G401 (cell line): ENCODE measurements around the gene CACTIN. TPM values are rescaled to one million over a fixed set of nuclear protein-coding genes. Genes with fewer than 3 reads are reported as not detected.
A peak's percentile ranks its signal among the peaks of the same experiment; 100 is the strongest.

Experiments
- DNase-seq: peaks from one replicate; pipeline ENCODE4 v3.0.0-alpha.2; 2015; ENCODE audit warnings: low spot score
- in situ Hi-C: cut with HindIII; loops from 2 replicates; pipeline ENCODE4 v1.10.0; 2016; ENCODE audit warnings: low sequenced_read_pairs, mixed read lengths
- total RNA-seq: library from RNA; depleted of rRNA; stranded (reverse); fragments of >200 nt; shearing (Covaris generic); gene quantifications from 2 replicates; pipeline ENCODE4 v1.2.3, GENCODE V29; 2014

The CACTIN gene
- total RNA-seq, 1 experiment from 2014 or later, result 43.3 TPM

DNA sequence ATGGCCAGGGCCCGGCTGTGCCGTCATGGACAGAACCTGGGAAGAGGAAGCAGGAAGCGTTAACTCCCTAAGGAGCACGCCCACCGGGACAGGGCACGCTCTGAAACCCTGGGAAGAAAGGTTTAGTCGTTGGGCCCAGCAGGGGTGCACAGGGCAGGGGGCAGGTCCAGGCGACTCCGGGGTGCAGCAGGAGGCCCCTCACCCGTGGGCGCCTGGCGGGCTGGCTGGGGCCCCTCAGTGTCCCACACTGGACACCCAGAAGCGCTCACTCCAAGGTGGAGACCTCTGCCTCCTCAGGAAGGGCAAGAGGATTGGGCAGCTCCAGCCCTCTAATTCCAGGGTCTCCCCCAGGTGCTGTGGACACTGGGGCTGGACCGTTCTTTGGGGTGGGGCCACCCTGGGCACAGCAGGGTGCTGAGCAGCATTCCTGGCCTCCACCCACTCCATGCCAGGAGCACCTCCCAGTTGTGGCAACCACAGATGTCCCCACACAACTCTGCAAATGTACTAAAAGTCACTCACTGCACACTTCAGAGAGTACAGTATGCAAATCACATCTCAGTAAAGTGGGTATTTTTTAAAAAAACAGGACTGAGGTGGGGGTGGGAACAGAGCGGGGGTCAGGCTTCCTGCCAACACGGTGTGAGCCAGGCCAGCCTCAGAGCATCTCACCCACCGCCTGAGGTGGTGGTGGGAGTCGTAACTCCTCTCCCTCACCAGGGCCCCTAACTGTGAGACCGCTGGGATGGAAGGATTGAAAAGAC, 38.5 kb upstream of the CACTIN start:
- no peak for DNase-seq
- in situ Hi-C loops, result no loop called here

DNA sequence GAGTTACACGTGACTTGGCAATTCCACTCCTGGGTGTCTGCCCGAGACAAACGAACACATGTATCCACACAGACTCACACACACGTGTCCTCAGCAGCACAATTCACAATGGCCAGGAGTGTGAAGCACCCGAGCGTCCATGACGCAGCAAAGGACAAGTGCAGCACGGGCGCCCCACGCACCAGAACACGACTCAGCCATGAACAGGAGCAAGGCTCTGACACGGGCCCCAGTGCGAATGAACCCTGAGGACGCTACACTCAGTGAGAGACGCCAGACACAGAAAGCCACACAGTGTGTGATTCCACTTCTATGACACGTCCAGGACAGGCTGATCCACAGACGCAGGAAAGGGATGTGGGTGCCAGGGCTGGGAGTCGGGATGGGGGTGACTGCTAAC, 37.2 kb upstream of the CACTIN start:
- peak; percentile 36 for DNase-seq
- in situ Hi-C loops, result no loop called here

DNA sequence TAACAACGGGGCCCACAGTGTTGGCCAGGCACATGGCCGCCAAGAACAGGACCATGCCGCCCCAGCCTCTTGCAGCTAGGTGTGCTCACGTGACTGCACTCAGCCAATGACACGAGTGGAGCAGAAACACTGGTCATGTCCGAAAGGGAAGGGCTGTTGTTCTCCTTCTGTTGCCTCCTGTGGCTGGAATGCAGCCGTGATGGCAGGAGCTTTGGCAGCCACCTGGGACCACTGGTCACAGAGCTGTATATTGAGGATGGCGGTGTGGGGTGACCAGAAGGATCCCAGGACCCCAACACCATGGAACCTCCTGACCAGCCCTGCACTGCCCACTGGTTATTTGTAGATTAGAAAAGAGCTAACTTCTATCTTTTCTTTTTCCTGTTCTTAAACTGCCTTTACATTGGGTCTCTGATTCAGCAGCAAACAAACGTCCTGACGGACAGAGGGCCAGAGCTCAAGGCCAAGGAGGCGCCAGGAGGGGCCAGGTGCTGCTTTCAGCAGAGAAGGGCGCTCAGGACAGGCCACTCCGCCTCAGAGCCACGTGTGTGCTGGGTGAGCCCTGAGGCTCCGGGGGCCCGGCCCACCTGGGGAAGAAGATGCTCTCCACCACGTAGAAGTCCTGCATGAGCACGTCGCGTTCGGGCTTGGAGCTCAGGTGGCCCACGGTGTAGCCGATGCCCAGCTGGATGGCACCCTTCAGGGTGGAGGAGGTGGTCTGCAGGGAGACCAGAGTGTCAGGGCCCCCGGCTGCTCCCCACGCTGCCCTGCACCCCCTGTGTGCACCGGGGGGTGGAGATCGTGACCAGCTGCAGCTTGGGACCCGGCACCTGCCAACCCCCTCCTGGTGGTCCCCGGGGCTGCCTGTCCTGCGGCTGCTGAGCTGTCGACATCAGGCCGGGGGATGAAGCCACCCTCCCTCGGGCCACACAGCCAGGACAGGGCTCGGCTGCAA, 35.0 kb upstream of the CACTIN start:
- DNase-seq, result no peak
- in situ Hi-C loops, result no loop called here

DNA sequence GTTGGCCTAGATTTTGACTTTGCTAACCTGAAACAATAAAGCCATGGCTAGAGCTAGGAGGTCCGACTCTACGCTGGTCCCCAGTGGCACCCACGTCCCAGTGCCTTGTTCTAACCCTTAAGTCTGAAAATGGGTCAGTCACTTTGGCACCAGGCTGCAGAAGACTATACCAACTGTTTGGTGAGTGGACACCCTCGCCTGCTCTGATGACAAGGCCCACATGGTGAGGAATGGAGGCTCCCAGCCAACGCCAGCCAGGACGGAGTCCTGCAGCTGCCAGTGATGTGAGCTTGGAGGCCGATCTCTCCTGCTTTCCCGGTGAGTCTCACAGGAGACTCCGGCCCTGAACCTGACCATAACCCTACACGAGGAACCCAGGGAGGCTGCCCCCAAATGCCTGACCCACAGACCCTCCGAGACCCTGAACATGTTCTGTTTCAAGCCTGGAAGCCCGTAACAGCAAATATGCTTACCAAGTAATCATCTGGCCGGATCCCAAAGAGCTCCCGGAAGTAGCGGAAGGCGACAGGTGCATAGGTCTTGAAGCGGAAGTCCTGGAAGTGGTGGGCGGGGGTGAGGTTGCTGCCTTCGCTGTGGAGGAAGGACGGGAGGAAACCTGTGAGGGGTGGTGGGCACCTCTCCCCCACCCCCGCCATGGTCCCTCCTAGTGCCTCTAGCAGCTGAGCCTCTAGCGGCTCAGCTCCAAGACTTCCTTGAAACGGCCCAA, 34.1 kb upstream of the CACTIN start:
- DNase-seq, result peak; percentile 81
- in situ Hi-C loops, result no loop called here

DNA sequence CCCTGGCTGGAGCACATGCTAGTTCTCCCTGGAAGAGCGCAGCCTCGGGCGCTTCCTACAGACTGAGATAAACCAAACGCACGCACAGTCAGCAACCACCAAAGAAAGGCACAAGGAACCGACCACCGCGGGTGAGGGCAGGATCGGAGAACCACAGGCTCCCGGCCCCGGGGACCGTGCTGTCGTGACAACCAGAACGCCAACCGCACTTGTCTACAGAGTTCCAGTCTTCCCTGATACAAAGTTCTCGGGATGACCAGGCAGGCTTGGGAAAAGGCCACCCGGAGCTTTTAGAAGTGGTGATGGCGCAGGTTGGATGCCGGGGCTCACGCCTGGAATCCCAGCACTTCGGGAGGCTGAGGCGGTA, 33.1 kb upstream of the CACTIN start:
- DNase-seq, result no peak
- in situ Hi-C loops, result no loop called here

DNA sequence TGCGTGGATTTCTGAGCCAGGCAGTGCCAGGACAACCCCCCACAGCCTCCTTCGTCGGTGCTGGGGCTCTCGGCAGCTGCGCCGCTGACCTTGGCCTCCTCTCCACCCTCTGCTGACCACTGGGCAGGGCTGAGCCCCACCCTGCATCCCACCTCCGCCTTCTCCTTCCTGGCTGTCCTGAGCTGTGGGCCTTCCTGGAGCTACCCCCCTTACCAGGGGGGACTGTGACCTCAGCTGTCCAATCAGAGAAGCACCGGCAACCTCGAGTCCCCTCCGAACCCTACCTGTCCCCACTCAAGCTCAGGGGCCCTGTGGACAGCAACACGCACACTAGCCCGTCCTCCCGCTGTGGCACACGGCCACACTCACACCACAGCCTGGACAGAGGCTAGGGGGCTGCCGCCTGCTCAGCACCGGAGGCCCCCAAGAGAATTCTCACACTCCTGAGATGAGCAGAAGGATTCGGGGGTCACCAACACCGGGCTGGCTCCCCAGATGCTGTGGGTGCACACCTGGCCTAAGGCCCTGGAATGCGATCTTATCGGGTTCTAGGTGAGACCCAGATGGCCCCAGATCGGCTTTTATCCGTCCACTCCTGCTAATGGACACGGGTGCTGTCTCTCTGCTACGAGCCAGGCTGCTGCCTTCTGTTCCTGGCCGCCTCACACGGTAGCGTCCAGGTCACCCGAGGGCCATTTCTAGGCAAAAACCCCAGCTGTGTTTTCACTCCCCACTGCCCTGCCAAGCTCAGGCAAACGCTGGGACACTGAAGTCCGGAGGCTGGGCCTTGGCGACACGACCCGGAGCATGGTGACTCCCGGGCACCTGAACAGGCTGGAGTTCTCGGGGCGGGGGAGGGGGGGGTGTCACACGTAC, 32.5 kb upstream of the CACTIN start:
- DNase-seq, result no peak
- in situ Hi-C loops, result no loop called here

DNA sequence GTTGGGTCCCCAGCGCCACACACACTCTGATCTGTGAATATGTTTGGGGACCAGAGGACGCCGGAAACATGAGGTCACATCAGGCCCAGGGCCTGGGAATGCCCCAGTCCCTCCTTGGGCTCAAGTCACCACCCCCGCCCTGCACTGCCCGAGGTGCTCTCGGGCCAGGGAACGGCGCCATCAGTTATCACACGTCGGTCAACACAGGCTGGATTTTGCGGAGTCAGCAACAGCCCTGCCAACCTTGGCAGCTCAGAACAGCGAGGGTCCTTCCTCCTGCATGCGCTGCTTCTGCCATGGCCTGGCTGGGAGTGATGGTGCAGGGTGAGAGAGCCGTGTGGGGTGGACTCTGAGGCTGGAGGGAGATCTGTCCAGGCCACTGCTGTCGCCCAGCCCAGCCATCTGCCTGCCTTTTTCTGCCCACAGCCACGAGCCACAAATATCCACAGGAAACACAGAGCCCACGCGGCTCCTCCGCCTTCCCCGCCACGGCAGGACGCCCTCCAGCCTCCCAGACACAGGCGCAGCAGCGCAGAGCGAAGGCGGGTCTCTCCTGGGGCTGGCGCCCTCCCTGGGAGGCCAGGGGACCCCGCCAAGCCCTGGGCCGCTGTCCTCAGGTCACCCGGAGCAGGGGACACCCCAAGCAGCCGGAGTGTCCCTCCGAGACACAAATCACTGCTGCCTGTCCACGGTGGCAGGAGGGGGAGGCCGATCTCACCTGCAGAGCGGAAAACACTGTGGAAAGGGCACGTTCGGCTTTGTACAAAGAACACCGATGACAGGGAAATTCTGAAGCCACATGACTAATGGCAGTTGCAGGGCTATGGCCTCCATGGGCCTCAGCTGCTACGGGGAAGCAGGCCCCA, 31.6 kb upstream of the CACTIN start:
- in situ Hi-C loops, result no loop called here
- DNase-seq, result peak; percentile 98

DNA sequence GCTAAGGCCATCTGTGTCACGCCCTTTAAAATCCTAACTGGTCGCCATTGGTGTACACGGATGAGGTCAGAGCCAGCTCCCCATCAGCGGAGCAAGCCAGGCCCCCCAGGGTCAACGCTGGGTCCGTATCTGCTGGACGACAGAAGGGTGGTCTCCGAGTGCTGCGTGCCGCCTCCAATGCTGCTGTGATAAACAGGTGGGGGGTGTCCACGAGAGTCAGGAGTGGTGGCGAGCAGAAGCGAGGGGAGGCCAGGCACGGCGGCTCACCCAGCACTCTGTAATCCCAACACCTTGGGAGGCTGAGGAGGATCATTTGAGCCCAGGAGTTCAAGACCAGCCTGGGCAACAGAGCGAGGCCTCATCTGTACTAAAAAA, 30.8 kb upstream of the CACTIN start:
- in situ Hi-C loops, result no loop called here
- no peak for DNase-seq

DNA sequence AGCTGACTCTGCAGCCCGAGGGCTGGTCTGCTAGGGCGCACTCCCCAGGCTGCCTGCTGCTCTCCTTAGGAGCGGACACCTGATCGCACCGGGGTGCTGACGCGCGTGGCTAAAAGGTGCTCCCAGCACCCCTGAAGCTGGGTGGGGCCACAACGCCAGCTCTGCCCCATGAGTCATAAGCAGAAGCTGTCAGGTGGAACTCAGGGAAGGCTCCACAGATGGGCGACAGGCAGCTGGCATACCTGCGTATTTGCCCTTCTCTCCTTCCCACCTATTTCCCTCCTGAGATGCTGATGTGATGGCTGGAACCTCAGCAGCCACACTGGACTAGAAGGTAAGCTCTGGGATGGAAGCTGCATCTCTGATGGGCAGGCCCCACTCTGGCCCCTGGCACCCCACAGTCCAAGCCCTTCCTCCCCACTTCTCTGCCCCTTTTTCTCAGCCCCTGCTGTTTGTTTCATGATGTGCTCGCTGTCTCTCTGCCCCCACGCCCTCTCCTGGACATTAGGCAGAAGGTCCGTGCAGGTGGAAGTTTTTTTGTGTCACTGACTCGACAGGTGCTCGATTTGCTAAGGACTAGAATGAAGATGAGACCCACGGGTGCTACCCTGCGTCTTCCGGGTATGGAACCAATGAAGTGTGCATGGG, 30.3 kb upstream of the CACTIN start:
- DNase-seq, result no peak
- in situ Hi-C loops, result no loop called here

DNA sequence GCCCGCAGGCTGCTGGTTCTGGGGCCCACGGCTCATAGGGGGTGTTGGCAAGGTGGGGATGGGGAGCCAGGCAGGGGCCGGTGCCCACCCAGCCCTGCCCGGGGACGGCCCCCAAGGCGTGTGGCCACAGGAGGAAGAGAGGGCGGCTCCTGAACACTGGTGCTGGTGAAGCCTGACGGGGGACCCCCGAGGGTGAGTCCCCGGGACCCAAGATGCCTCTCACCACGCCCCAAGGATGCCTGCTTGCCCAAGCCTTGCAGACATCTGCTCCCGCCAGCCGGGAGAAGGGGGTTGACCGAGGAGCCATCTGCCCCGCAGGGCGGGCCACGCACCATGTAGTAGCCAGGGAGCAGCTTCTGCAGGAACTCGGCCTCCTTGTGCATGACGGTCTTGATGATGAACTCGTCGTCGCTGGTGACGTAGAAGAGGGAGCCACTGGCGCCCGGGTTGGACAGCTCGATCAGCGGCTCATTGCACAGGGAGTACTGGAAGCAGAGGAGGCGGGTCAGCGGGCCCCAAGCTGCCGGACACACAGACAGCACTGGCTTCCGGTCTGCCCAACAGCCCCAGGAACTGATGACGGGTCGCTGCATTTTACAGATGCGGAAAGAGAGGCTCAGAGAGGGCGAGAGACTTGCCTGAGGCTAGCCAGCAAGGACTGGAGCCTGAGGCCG, 29.6 kb upstream of the CACTIN start:
- in situ Hi-C loops, result no loop called here
- no peak for DNase-seq

DNA sequence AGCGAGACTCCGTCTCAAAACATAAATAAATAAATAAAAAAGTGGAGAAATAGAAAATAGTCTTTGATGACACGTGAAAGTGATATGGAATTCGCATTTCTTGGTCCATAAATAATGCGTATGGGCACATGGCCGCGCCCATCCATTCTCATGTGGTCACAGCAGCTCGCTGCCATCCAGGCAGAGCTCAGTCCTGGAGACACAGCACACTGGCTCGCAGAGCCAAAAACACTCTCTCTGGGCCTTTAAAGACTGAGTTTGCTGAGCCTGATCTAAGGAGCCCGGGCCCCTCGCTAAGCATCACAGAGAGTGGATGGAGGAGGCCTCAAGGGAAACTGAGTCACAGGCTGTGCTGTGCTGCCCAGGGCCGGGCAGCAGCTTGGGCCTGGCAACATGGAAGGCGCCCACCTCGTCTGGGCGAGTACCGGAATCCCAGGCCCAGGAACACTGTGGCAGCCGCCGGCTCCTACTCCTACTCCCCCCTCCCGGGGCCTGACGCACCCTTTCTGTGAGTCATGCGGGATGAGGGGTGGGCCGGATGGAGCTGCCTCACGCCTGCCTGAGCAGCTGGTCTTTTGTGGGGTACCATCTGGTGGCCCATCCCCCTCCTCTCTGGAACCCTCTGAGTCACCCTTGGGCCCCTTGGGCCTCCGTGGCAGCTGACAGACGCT, 28.9 kb upstream of the CACTIN start:
- no peak for DNase-seq
- in situ Hi-C loops, result no loop called here

DNA sequence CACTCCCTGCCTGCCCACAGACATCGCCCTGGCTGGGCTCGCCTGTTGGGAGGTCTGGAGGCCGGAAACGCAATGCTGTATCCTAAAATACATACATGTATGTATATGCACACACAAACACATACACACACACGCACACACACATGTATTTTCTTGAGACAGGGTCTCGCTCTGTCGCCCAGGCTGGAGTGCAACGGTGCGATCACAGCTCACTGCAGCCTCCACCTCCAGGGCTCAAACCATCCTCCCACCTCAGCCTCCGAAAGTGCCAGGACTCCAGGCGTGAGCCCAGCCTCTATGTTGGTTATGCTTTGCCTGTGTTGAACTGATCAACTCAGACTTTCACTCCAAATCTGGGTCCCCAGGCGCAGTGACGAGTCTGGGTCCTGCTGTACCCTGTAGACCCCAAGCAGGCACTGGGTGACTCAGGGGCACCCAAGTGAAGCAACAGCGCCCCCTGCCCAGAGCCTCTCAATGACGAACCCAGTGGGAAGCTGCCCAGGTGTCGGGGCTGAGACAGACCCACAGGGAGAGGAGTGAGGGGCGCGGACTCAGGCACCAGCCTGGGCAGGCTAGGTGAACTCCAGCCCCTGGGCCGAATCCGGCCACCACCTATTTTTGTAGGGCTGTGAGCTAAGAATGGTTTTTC, 27.4 kb upstream of the CACTIN start:
- in situ Hi-C loops, result no loop called here
- no peak for DNase-seq

DNA sequence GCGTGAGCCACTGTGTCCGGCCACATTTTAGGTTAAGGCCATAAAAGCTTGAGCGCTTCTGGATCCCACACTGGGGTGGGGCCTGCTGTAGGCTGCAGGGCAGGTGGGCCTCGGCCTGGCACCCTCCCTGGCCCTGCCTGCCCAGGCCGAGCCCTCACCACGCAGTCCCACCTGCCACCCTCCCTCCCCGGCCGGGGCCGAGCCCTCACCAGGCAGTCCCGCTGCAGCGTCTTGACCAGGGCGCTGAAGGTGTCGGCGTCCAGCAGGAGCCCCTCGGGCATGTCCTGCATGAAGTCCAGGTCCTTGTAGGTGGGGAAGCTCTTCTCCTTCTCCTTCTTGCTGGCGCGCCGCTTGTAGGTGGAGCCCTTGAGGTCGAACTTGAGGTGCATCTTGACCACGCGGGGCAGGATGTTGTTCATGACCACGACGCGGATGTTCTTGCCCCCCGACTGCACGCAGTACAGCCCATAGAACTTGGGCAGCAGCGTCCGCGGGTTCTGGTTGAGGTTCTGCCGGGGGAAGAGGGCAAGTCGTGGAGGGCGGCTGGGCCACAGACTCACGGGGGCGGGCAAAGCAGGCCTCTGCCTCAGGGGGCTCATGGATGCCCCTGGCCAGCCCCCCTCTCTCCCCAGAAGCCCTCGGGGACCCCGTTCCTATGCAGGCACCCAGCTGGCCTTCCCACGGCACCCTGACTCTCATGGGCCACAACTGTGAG, 26.6 kb upstream of the CACTIN start:
- in situ Hi-C loops, result no loop called here
- DNase-seq, result no peak

DNA sequence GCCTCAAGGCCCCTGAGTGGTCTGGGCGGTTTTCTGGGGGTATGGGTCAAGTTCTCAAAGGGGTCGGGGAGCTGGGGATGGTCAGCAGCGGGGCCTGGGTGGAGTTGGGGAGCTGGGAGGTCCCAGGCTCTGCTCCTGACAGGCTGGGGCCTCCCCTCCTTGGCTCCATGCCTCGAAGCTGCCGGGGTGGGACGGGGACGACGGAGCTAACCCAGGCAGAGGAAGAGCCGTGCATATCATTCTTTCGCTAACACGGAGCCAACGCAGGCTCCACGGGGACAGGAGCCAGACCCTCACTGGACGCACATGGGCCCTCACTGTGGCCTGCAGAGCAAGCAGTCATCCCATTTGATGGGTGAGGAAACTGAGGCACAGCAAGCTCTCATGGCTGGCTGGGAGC, 25.8 kb upstream of the CACTIN start:
- no peak for DNase-seq
- in situ Hi-C loops, result no loop called here

DNA sequence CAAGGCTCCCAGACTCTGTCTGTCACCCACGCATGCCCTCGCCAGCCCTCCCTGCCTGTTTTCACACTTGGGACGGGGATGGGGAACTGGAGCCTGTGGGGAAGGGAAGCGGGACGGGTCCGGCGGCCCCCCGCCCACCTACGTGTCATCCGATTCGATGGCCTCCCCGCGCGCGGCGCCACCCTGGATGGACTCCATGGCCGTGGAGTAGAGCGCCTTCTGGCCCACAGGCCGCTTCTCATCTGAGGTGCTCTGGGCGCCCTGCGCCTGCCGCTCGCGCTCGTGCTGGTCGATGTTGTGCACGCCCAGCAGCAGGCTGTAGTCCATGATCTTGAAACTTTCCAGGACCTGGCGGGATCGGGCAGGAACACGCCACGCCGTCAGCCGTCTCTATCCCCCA, 25.1 kb upstream of the CACTIN start:
- in situ Hi-C loops, result no loop called here
- no peak for DNase-seq

DNA sequence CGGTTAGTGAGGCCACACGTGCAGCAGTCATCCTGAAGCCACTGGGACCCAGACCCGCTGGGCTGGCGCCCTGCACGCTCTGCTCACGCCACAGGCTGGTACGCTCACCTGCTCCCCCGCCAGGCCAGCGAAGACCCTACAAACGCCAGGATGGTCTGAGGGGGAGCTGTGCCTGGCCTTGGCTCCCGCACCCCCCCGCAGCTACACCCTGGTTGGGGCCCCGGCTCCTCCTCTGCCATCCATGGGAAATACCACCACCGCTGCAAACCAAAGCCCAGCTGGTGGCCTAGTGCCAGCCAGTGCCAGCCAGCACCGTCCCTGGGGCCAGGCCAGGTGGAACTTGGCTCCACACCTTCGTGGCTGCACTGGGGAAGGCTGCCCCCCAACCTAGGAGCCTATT, 23.3 kb upstream of the CACTIN start:
- in situ Hi-C loops, result no loop called here
- no peak for DNase-seq
